Testis (tissue), 2 donors: ENCODE results near the gene FBXL12.

Source experiments
- CTCF ChIP-seq, 3 experiments: fragments of 450-650 bp in 2 of 3; fragments of 200-600 bp in 1 of 3; sonication (generic) in 1 of 3; IDR thresholded peaks; one replicate each; pipeline ENCODE4 v1.5.1; 2016 to 2019; ENCODE audit warnings: antibody characterized with exemption in 3 of 3, mild to moderate bottlenecking in 2 of 3, moderate library complexity in 1 of 3
- POLR2A ChIP-seq: fragments of 450-650 bp; IDR thresholded peaks from one replicate; pipeline ENCODE4 v1.6.1; 2017; ENCODE audit warnings: antibody characterized with exemption, mild to moderate bottlenecking, moderate library complexity

GRCh38 chr19:9861503-9861902, 42.6 kb upstream of the FBXL12 start:
- TF ChIP-seq POLR2A = no peak
- TF ChIP-seq CTCF (IDR thresholded peaks at IDR 0.05) = no peak
